Ovary (tissue), 3 donors: ENCODE results near the gene BAK1.

Experiments
- CTCF ChIP-seq, 3 donors: fragments of 450-650 bp in 2 of 3; fragments of 200-600 bp in 1 of 3; IDR thresholded peaks; one replicate each; pipeline versions ENCODE4 v1.5.1 to v1.8.0; 2016 to 2022; ENCODE audit warnings: antibody characterized with exemption in 3 of 3, mild to moderate bottlenecking in 1 of 3
- EP300 ChIP-seq: sonication (generic); formaldehyde crosslinking; IDR thresholded peaks from one replicate; pipeline ENCODE4 v1.6.1; 2017; ENCODE audit warnings: antibody characterized with exemption
- POLR2A ChIP-seq: fragments of 450-650 bp; IDR thresholded peaks from one replicate; pipeline ENCODE4 v1.6.1; 2017; ENCODE audit warnings: antibody characterized with exemption, mild to moderate bottlenecking, moderate library complexity
- donor health status: DM: no; HTN: no; CAD: no.

- no peak for TF ChIP-seq CTCF (IDR thresholded peaks at IDR 0.05)
- no peak for TF ChIP-seq EP300
- no peak for TF ChIP-seq POLR2A
Observed at GRCh38 chr6:33607784-33608161, 27.7 kb upstream of the BAK1 start.
